GM20000 (cell line): Measurements from ENCODE around the gene IGFLR1.
A peak's percentile ranks its signal among the peaks of the same experiment; 100 is the strongest.

ENCODE experiments used
- DNase-seq: peaks from one replicate; pipeline ENCODE4 v3.0.0; 2012; ENCODE audit warnings: low spot score
- CTCF ChIP-seq: IDR thresholded peaks from 2 replicates; pipeline ENCODE4 v1.5.1; 2012; ENCODE audit warnings: mild to moderate bottlenecking, control low read depth; ENCODE audit errors: extremely low read depth, missing control alignments

Gene IGFLR1

GRCh38 chr19:35732540-35733179 is 9.6 kb downstream of the IGFLR1 start:
- TF ChIP-seq CTCF: no peak
- no peak for DNase-seq

GRCh38 chr19:35731779-35732405 is 10.4 kb downstream of the IGFLR1 start:
- TF ChIP-seq CTCF: no peak
- peak; percentile 15 for DNase-seq

- DNase-seq: no peak
- TF ChIP-seq CTCF: no peak
Measured at GRCh38 chr19:35731353-35731752, 10.9 kb downstream of the IGFLR1 start.

GRCh38 chr19:35730326-35730725 is 11.9 kb downstream of the IGFLR1 start:
- TF ChIP-seq CTCF: no peak
- DNase-seq: peak; percentile 10

GRCh38 chr19:35729763-35730162 is 12.5 kb downstream of the IGFLR1 start:
- peak; percentile 10 for DNase-seq
- TF ChIP-seq CTCF: no peak

GRCh38 chr19:35729021-35729420 is 13.2 kb downstream of the IGFLR1 start:
- no peak for TF ChIP-seq CTCF

GRCh38 chr19:35727956-35728706 is 14.1 kb downstream of the IGFLR1 start:
- TF ChIP-seq CTCF: no peak
- no peak for DNase-seq

More at GRCh38 chr19:35729021-35729420, 13.2 kb downstream of the IGFLR1 start:
- DNase-seq: no peak
